ENCODE data around the gene CCDC82.

The CCDC82 gene

DNA sequence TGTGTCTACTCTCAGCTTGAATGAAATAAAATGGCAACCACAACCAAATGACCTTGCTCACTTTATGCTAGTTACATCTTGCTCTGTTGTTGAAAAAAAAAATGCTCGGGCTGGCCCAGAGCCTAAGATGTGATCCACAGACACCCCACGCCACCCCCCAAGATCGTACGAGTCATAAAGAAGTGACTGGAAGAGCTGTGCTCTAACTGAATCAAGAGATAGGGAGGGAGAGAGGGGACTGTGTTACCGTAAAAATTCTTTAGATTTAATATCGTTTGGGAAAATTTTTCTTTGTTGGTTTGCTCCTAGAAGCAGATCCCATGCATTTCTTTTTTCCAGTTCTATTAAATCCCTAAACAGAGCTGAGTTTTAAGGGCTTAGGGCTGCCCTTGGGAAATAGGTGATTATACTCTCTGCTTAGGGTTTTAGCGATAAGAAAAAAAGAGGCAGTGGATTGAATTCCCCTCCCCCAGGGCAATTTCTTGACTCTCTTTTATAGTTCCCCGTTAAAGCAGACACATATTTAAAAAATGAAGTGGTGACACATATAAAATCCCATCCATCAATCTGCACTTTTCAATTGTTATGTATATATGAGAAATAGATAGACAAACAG, 61.2 kb downstream of the CCDC82 start:
- no peak for DNase-seq

DNA sequence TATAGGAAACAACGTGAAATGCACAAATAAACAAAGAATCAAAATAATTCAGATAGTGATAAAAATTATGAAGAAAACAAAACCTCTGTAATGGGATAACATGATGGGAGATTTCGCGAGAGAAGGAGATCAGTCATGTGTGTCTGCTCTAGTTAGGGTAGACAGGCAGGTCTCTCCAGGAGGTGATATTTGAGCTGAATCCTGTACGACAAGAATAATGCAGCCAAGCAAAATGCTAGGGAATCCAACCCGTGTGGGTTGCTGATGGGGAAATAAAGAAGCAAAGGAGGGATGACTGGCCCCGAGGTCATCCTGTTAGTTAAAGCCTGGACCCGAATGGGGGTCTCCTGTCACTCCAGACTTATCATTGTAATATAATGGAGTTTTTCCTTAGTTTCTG, 62.8 kb downstream of the CCDC82 start:
- DNase-seq: no peak

DNA sequence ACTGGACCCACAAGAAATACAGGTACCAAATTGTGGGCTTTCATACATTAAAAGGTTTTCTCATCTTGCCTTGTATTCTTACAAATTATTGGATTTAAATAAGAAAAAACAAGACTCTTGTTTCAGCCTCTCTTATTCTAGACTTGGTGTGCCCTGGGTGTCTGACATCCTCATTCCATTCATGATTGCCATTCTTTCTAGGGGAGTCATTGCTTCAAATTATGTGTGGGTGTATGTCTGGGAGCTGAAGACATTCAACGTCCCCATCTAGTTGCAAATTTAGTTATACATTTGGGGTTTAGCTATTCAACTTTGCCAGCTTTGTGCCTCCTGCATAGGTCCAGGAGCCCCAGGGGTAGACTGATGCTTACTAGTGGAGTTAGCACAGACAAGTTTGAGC, 64.8 kb downstream of the CCDC82 start:
- DNase-seq: no peak

DNA sequence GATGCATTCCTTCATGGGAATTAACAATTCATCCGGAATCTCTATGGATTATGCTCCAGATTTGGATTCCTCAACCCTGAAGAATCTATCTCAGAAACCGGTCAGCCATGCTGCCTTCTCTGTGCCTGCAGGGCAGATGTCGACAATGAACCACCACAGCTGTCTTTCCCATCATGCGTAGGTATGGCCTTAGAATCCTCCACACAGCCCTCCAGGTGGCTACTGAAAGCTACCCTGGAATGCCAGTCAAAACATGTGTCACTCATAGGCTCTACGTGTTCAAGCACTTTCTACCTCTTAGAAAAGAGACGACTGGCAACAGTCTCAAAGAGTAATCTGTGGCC, 66.1 kb downstream of the CCDC82 start:
- DNase-seq: no peak

DNA sequence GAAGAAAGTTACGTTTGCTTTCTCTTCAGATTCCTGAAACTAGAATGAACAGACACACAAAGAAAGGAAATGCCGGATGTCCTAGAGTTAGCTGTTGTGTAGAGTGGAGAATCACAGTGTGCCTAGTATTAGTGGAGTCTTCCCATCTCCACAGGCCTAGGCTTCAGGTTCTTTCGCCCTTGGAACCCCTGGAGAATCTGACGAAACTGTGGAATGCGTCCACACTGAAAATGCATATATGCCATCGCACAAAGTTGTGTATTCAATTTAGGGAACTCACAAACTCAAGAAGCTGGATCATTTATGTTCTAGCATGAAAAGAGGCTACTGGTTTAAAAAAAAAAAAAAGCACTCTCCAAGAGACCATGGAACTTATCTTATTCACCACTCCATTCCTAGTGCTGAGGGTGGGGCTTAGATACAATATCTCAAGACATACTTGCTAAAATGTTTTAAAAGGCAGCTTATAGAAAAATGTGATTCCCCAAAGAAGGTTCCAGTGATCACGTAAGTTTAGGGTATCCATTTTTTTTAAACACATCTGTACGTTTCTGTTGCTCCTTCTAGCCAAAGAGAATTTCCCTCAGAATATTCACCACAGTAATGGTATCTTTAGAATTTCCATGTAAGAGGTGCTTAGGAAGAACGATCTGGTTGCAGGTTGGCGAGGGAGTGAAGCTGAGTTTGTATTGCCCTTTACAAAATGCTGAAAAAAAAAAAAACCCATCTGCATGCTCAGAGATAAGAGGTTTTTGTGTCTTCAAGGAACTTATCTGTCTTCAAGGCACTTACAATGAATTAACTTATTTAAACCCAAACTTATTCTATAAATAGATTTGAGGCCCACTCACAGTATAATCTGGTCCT, 66.7 kb downstream of the CCDC82 start:
- DNase-seq: no peak

DNA sequence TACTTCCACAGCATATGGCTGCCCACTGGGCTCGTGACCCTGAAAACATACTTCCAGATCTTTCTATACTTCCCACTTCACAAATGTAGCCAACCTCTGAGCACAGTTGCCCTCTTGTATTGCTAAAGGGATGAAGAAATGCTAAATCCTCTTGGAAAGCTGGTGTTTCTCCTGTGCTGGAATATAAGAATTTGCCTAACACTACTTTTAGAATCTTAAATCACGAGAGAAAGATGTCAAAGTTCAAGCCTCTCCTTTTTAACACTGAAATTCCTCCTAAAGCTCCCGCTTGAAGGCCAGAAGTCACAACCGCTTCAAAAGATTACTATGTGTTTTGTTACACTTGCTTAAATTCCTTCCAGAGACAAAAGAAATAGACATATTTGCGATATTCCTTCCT, 68.6 kb downstream of the CCDC82 start:
- DNase-seq: no peak

DNA sequence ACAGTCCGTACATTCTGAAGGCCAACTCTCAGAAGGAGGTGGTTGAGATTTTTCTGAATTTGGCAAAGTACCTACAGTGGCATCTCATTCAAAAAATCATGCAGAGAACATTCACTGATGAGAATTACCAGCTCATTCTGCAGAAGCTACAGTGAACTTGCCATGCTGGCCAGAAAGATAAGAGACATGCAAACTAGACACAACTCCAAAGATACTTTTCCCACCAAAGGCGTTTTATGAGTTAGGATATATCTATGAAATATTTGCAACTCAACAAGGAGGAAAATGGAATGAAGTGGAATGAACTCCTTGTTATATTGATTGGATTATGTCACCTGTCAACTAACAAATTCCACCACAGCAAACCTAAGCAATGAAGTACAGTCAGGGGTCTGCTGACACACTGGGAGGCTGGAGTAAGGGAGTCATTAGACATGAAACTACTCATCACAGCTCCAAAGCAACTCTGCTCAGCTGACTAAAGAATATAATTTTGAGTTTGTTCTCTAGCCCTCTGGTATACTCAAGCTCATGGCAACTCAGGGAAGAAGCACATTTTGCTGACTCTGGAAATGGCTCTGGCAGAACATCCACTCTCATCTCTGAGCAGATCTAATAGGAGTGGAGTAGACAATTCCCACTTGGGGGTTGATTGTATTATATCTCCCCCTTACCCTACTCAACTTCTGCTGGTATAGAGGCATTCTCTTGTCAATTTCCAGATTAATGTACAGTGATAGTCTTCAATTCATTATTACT, 69.6 kb downstream of the CCDC82 start:
- no peak for DNase-seq

DNA sequence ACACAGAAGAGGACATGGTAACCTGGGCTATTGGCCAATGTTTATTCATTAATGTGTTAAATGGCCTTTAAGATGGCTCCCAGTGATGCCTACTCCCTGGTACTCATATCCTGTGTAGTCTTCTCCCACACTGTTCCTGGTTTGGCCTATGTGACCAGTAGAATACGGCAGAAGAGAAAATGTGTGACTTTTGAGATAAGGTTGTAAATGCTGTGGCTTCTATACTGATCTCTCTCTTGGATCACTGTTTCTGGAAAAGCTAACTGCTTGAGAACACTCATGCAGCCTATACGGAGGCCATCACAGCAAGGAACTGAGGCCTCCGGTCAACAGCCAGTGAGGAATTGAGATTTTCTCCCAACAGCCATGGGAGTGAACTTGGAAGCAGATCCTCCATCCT, 70.9 kb downstream of the CCDC82 start:
- no peak for DNase-seq

DNA sequence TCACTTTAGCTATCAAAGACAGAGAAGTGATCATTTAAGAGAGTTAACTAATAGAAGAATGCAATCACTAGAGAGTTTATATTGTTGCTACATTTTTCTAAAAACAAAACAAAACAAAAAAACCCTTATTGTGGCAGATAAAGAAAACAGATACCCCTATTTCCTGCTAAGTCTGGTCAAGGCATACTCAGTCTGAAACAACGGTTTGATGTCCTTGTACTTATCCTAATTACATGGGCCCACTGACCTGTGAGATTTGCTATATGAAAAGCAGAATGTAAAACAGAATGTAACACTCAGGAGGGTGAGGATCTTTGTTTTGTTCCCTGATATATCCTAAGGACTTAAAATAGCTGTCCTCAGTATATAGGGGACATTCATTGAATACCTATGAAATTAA, 71.3 kb downstream of the CCDC82 start:
- no peak for DNase-seq

DNA sequence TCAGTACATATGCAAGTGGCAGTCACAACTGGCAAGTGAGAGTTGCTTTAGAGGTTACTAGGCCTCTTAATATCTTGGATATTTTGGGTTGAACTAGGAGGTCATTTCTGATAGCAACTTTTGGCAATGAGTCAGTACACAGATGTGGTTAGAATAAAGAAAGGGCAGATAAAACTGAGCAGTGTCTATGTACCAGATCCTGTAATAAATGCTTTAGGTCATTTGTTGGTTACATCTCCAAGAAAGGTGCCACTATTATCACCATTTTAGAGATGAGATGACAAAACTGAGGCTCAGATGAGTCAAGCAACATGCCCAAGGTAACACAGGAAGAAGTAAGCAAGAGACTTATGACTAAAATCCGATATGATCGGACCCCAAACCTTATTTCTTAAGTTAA, 71.7 kb downstream of the CCDC82 start:
- DNase-seq: no peak

DNA sequence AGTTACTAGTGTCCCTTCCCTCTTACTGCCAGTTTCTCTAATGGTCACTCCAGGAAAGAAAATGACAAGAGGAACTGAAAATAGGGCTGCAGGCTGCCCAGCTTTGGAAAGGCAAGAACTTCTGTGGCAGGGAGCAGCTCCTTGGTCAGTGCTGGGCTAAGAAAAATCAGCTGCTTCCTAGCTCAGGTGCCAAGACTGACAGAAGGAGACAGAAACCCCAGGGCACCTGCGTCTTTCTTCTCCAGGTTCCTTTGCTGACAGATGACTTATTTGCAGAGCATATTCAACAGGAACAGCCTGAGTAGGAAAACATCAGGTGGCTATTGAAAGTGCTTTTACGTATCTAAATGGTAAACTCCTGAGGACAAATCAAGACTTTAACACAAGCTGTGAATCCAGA, 72.1 kb downstream of the CCDC82 start:
- no peak for DNase-seq

DNA sequence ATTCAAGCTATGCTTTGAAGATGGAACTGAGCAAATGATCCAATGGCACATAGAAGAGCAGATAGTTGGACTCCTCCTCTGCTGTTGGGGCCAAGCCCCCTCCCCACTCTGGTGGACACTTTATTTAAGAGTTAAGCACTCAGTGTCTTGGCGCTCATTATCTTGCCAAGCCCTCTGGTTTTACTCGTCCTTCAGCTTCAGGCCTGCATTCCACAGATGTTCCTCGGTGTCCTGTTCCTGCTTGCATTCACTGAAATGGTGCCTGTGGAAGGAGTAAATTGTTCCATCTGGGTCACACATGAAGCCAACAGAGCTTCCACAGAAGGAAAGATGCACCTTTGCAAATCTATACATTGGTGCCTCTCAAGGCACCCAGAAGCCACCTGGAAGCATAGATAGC, 72.8 kb downstream of the CCDC82 start:
- no peak for DNase-seq

DNA sequence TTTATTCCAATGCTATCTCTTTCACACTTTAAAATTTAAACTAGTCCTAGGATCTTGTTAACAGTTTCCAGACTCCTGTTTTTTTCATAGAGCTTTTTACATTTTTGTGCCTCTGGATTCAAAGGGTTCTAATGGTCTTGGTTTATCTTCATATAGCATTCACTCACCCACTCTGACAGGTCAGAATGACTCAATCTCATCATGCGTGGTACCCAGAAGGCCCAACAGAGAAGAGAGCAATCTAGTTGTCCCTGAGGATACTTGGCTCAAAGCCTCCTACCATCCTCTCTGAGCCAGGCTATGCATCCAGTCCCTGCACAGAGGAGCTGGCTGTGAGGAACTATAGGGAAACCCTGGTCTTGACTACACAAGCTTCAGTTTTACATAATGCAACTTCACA, 74.2 kb downstream of the CCDC82 start:
- no peak for DNase-seq

DNA sequence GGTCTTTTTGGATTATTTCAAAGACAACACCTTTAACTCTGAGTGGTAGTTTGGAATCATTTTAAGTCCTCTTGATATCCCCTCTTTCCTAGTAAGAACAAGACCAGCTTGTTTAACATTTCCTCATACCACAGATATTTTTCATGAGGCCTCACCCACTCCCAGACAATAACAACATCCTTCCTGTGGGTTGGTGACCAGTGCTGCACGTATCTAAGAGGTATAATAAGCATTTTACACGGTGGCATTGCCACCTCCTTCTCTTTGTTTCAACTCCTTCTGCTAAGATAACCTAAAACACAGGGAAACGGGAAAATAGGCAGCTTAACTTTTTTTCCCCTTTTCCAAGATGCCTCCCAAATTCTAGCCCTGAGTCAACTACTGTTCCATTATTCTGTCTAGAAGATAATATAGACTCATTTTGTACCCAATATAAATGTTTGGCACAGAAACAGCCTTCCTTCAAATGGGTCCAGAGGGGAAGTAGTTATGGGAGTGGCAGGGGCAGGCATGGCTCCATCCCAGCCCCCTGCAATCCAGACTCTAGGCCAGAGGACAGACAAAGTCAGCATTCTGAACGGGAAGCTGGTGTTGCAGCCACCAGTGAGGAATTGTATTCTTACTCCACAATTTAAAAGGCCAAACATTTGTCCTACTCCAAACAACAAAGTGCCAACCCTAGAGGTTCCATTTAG, 75.2 kb downstream of the CCDC82 start:
- DNase-seq: no peak

DNA sequence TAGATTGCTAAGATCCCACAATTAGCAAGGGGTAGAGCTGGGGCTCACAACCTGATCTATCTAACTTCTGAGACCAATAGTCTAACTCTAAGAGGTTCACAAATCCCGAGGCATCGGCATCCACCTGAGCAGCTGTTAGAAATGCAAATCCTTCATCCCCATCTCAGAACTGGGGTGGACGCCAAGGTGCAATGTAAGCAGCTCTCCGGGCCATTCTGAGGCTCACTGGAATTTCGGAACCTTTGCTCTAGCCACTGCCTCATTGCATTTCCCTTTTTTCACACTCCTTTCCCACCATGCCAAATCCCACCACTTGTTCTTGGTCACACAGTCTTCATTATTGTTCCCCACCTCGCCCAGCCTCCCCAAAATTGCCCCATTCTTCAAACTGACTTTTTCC, 76.5 kb downstream of the CCDC82 start:
- no peak for DNase-seq

DNA sequence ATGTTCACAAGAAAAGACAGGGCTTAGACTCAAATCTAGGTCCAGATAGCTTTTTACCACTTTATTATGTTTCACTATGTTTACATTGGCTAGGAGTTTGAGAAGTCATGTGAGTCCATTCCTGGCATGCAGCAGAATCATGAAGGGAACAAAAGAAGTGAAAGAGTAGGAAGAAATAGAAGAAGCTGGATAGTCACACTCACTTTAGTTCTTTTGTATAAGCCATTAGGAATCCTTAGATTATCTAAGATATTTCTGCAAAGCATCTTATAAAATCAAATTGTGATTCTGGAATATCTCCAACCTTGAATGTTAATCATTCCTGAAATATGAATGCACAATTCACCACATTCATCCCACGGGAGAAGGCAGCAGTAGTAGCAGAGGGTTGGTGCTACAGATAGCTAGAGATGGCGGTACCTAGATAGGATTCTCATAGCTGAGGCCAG, 78.6 kb downstream of the CCDC82 start:
- DNase-seq: no peak

DNA sequence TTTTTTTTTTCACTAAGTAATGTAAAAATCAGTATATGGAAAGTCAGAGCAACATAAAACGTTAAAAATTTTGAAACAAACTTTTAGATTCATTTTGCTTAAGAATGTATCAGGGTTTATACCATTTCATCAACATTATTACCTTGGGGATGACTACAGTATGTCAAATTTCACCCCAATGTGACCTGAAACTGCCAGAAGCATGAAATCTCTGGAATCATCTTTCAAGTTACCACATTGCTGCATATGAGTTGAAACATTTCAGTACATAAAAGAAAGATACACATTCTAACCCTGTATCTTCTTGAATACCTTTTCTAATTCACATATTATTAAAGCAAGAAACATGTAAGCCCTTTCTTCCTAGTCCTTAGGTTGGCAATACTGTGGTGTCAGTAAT, 79.5 kb downstream of the CCDC82 start:
- no peak for DNase-seq

DNA sequence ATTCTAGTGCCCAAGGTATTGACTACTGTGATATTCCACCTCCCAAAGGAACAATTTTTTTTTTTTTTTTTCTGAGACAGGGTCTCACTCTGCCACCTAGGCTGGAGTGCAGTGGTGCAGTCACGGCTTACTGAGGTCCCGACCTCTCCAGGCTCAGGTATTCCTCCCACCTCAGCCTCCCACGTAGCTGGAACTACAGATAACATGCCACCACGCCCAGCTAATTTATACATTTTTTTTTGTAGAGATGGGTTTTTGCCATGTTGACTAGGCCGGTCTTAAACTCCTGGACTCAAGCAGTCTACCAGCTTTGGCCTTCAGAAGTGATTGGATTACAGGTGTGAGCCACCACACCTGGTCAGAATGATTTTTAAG, 80.1 kb downstream of the CCDC82 start:
- DNase-seq: no peak

DNA sequence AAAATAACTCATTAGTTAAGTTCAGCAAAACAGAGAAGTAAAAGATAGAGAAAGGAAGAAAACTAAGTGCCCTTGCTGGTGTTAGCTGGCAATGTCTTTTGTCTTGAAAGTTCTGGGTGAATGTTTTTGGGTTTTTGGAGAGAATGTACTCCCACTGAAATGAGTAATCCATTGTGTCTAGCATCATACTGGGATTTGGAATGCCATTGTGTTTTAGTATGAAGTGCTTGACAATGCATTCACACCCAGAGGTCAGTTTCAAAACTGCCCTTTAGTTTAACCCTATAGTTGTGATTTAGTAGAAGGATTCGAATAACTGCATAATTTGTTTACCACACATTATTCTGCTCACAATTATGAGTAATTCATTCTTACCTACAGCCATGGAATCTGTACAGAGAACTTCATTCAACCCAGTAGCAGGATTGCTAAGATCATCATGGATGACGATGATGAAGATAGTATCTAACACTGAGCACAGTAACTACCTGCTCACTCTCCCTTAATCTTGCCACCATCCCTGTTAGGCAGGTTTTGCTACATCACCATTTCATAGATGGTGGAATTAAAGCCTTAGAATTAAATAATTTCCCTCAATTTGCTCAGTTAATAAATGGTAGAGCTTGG, 80.6 kb downstream of the CCDC82 start:
- no peak for DNase-seq

DNA sequence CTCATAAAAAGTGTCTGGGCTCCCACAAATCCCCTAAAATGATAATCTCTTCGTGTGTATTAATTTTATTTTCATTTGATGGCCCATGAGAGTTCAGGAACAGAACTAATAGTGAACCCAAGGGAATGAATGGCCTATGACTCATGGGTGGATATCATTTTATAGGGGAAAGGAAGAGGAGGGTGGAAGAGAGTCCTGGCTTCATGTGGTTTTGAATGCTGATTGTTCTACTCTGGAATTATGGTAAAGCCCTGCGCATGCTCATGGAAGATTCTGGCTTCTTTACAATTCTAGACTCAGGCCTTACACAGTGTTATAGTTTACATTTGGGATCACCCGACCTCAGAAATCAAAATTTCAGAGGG, 82.0 kb downstream of the CCDC82 start:
- DNase-seq: no peak

DNA sequence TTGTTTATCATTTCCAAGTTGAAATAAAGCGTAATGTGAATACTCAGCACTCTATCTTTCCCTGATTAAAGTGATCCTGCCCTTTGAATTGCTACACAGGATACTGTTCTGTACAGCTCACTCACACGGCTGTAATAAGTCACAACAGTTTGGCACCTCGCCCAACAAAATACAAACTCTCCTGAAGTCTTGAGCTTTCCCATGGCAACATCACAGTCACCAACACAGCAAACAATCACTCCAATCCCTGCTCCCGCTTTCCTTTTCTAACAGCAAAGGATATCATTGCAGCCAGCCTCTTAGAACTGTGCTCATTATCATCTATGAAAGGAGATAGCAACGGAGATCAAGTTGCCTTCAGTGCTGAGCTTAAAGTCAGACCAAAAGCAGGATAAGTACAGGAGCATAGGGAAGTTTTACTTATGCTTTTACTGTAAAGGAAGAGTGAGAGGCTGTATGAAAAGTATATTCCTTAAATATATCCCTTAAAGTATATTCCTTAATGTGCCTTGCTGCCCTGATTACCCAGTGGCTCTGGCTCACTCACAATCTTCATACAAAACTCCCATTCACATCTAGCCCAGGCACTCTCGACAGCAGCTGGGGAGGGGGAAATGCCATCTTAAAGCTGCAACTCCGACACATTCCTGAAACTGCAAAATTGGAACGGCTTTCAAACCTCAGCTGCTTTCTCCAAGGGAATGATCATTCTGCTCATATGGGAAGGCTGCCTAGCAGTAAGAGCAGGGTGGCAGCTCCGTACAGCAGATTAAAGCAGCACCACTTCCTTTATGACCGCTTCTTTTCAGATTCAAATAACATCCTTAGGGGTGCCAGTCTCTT, 82.6 kb downstream of the CCDC82 start:
- peak; percentile 86 for DNase-seq

DNA sequence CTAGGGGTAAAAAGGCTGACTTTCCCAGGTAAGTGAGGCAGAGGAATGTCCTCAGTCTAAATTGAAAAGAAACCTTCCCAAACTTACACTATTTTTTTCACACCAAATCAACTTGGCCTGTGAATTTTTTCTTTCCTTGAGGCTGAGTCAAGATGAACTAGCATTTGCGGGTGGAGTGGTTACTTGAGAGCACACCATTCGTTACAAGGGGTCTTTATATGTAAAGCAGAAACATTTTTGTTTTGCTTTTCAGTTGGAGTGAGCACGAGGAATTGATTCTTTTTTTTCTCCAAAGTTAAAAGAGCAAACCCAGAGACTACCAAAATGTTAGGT, 83.1 kb downstream of the CCDC82 start:
- no peak for DNase-seq

Data from COR-L47 (cell line).